OCI-LY1 (cell line): ENCODE results near the gene AP5S1.

Experiments
- EZH2 ChIP-seq: fragments of 200-600 bp; sonication (generic), shearing (Covaris generic); IDR thresholded peaks from 2 replicates; pipeline ENCODE4 v1.8.0; 2017; ENCODE audit warnings: borderline replicate concordance, mixed run types, mild to moderate bottlenecking, antibody characterized with exemption, low read length, moderate library complexity, mixed read lengths
- TF ChIP-seq, protein P1 (sequence below): fragments of 200-600 bp; sonication (generic), shearing (Covaris generic); IDR thresholded peaks from 2 replicates; pipeline ENCODE4 v1.5.1; 2017; ENCODE audit warnings: mild to moderate bottlenecking, antibody characterized with exemption, low read length, moderate library complexity, mixed read lengths

DNA sequence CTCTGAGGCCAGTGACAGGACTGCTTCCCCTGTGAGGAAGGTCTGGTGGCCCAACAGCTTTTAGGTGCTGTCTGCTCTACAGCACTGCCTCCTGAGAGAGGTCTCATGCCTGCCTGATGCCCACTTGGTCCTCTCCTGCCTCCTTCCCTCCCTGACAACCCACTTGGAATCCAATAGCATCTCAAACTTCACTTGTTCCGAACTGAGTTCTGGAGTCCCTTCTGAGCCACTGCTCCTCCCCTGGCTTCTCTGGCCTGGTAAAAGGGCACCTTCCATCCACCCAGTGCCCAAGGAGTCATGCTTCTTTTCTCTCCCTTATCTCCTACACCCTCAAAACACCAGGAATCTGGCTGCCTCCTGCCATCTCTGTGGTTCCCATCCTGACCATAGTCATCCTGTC is 28.2 kb downstream of the AP5S1 start:
- TF ChIP-seq, protein P1, sequence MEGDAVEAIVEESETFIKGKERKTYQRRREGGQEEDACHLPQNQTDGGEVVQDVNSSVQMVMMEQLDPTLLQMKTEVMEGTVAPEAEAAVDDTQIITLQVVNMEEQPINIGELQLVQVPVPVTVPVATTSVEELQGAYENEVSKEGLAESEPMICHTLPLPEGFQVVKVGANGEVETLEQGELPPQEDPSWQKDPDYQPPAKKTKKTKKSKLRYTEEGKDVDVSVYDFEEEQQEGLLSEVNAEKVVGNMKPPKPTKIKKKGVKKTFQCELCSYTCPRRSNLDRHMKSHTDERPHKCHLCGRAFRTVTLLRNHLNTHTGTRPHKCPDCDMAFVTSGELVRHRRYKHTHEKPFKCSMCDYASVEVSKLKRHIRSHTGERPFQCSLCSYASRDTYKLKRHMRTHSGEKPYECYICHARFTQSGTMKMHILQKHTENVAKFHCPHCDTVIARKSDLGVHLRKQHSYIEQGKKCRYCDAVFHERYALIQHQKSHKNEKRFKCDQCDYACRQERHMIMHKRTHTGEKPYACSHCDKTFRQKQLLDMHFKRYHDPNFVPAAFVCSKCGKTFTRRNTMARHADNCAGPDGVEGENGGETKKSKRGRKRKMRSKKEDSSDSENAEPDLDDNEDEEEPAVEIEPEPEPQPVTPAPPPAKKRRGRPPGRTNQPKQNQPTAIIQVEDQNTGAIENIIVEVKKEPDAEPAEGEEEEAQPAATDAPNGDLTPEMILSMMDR: no peak
- TF ChIP-seq EZH2: no peak
